HG02852 (cell line): ENCODE measurements around the gene TASOR.
A peak's percentile ranks its signal among the peaks of the same experiment; 100 is the strongest.

ENCODE experiments used
- ATAC-seq: cut with Tn5 transposase; IDR thresholded peaks from one replicate; pipeline ENCODE4 v1.9.1; 2021; ENCODE audit warnings: mild to moderate bottlenecking, moderate library complexity; ENCODE audit not compliant: unreplicated experiment

Gene TASOR

GRCh38 chr3:56684029-56684428 is 964 bp upstream of the TASOR start:
- no peak for ATAC-seq

- ATAC-seq = peak; percentile 73
Measured at GRCh38 chr3:56682462-56683121, 473 bp downstream of the TASOR start.

GRCh38 chr3:56681984-56682461 is 1.0 kb downstream of the TASOR start:
- peak; percentile 1 for ATAC-seq

GRCh38 chr3:56680054-56680580 is 2.9 kb downstream of the TASOR start:
- no peak for ATAC-seq

- no peak for ATAC-seq
Measured at GRCh38 chr3:56677286-56677685, 5.8 kb downstream of the TASOR start.

- no peak for ATAC-seq
Measured at GRCh38 chr3:56673781-56674457, 9.1 kb downstream of the TASOR start.

- no peak for ATAC-seq
Measured at GRCh38 chr3:56667973-56668579, 15.0 kb downstream of the TASOR start.

- ATAC-seq = no peak
Measured at GRCh38 chr3:56664823-56665222, 18.2 kb downstream of the TASOR start.

GRCh38 chr3:56655709-56656108 is 27.4 kb downstream of the TASOR start:
- ATAC-seq = no peak

- ATAC-seq = no peak
Measured at GRCh38 chr3:56654460-56654859, 28.6 kb downstream of the TASOR start.

GRCh38 chr3:56645407-56645806 is 37.7 kb downstream of the TASOR start:
- no peak for ATAC-seq

GRCh38 chr3:56633602-56634535 is 49.2 kb downstream of the TASOR start:
- no peak for ATAC-seq
